GM21723 (cell line): ENCODE measurements around the gene ELMO1.

Experiments
- ATAC-seq: cut with Tn5 transposase; IDR thresholded peaks from one replicate; pipeline ENCODE4 v1.9.1; 2021; ENCODE audit warnings: mild to moderate bottlenecking, moderate library complexity; ENCODE audit not compliant: unreplicated experiment

ELMO1 gene

DNA sequence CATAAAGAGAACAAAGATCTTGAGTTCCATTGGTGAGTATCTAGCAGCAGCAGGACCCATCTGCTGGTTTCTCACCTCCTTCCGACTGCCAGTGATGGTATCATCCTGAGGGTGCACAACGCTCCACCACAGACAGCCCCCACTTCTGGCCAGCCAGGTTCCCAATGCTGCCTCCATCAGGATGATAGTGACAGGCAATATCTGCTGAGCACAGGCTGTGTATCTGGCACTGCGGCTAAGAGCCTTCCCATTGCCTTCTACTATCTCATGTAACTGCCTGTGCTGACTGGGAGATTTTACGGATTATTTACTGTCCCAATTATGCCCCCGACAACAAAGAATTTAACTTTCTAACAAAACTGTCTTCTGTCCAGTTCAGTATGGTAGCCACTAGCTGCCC, 372.0 kb downstream of the ELMO1 start:
- no peak for ATAC-seq

DNA sequence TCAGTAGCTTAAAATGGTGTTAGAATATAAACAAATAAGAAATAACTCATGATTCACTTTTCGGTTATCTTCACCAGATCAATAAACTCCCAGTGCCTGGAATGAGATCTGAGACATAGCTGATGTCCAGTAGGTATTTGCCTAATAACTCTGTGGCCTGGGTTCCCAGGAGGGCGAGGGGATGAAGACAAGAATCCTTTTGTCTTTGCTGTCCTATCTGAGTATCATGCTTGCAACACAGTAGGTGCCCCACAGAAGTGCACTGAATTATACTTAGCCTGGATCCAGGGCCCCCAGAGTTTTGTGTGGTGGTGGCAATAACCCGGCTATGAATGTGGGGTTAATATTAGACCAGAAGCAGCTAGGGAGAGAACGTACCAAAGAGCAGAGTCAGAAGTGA, 374.3 kb downstream of the ELMO1 start:
- ATAC-seq: no peak

DNA sequence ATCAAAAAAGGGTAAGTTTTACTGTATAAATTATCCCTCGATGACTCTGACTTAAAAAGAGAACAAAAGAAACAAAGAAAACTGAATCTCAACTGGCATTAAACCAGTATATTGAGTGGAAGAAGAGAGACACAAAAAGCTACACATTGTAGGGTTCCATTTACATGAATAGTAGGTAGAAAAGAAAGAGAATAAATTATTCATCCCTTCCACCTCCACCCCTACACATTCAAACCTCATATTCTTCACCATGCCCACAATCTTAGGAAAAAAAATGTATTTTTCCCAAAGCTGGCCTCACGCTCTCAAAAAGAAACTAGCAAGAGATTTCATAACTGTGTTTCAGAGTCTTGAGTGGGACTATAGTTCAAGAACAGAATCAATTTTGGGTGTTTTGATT, 377.5 kb downstream of the ELMO1 start:
- no peak for ATAC-seq

DNA sequence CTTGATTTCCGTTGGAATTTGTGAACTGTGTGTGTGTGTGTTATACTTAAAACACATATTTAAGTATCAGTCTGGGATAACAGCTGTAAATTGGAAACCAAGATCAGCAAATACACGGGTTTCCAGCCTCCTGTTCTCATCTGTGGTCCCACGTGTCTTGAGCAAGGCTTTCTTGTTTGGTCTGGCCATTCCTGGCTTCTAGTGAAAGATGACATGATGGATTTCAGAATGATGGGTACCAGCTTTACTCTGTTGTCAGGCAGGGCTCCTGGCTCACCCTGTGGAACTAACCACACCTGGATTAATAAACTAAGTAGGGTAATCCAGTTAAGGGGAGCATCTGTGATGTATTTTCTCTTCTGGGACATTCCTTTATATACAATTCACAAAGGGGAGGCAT, 378.2 kb downstream of the ELMO1 start:
- ATAC-seq: no peak

- ATAC-seq: no peak
These were observed 378.6 kb downstream of the ELMO1 start for GRCh38 chr7:37070031-37070430.

DNA sequence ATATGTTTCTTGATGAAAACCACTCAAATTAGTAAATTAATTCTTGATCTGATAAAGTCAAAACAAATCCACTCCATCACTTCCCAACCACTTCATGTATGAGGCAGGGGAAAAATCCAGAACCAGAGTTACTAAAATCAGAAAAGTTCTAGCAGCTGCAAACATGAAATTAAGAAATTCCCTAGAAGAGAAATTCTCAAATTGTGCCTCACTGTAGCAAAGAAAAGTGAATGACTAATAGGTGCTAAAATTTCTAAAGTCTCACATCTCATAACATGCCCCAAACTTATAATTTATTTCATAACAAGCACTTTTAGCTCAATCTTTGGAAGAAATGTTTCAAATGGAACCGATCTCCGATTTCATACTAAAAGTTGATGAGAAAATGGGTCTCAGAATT, 379.3 kb downstream of the ELMO1 start:
- ATAC-seq: no peak

- ATAC-seq: no peak
These were observed 379.8 kb downstream of the ELMO1 start for GRCh38 chr7:37068902-37069301.

- ATAC-seq: no peak
These were observed 380.6 kb downstream of the ELMO1 start for GRCh38 chr7:37068038-37068437.

- no peak for ATAC-seq
These were observed 382.8 kb downstream of the ELMO1 start for GRCh38 chr7:37065779-37066271.

- ATAC-seq: no peak
These were observed 386.2 kb downstream of the ELMO1 start for GRCh38 chr7:37062560-37062859.

DNA sequence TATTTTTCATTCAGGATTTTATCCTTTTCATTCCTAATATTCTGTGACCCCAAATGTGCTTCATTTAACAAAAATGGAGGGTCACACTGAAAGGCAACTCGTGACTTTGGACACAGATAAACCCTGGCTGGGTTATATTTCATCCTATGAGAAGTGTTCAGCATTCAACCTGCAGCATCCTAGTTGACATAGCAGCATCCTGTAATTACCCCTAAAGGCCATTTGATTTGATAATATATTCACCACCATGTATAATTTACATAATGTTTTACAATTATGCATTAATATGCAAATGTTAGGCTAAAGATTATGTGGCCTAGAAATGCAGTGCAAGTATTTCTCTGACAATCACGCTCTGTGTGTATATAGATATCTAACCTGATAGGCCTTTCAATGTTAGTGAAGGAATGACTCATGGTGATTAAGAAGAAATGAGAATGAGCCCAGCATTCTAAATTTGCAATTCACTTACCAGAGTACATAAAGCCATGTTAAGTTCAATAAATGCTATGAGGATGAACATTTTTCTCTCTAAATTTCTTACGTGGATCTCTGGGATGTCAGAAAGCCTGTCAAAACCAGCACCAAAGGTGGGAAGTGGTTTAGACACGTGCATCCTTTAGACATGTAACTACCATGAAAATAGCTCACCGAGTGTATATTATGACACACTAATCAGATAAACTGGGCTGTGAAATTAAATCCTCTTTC, 386.7 kb downstream of the ELMO1 start:
- no peak for ATAC-seq

GRCh38 chr7:37056234-37056912, 392.3 kb downstream of the ELMO1 start:
- no peak for ATAC-seq

DNA sequence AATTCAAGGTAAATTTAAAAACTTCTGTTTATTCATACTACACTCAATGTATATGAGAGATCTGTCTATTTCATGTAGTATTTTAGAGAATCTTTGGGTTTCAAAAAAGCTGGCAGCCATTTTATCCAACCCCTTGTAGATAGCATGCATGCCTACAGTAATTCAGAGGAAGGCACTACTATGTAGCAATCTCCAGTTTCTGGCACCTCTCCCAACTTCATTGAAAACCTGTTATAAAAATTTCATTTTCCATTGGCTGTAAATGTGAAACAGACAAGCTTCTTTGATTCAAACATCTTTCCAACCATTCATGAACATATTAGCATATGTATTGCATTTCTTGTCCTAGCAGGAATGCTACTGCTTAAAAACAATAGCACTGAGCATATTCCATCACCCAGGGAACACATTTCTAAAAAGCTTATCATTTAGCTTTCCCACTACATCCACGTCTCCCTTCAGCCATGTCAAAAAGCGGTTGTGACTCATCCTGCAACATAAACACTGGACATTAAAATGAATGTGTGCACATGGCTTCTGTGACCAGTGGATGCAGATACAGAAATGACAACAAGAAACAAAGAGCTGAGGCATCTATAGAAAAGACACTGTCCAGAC, 393.9 kb downstream of the ELMO1 start:
- ATAC-seq: no peak

DNA sequence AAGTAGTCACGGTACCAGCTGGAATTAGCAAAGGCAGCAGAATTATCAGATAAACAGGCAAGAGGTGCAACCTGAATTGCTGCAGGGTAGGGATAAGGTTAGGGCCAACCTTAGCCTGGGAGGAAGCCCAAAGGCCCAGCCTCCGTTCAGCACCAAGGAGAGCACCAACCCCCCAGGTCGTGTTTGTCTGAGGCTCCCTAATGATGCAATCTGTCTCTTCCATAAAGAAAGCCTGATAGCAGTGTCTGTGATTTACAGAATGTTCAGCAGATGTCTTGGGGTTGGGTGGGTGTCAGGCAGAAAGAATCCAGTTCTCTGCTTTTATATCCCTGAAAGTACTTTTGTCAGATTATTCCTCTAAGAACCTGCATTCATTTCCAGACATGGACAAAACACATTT, 396.0 kb downstream of the ELMO1 start:
- no peak for ATAC-seq

GRCh38 chr7:37050801-37051200, 397.9 kb downstream of the ELMO1 start:
- ATAC-seq: no peak

GRCh38 chr7:37048674-37049073, 400.0 kb downstream of the ELMO1 start:
- ATAC-seq: no peak

- ATAC-seq: no peak
These were observed 401.4 kb downstream of the ELMO1 start for GRCh38 chr7:37047260-37047659.

GRCh38 chr7:37046531-37047079, 402.1 kb downstream of the ELMO1 start:
- ATAC-seq: no peak

DNA sequence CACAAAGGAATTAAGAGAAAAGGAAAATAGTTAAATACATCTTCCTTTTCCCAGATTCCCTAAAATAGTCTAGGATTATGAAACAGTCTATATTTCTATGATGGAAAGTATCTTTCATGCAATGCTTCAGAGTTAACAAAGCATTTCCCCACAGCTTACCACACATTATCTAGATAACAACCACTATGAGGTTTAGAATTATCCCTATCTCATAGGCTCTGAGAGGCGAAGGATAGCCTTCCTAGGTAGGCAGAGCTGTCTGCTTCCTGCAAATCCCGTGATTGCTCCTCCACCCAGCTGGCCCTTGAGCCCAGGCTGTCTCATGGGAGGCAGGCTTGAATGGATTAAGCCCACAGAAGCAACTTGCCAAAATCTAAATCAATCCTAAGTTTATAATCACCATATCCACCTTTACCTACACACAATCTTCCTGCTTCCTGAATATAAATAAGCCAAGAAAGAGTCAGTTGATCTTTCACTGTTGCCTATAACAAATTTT, 402.9 kb downstream of the ELMO1 start:
- ATAC-seq: no peak

DNA sequence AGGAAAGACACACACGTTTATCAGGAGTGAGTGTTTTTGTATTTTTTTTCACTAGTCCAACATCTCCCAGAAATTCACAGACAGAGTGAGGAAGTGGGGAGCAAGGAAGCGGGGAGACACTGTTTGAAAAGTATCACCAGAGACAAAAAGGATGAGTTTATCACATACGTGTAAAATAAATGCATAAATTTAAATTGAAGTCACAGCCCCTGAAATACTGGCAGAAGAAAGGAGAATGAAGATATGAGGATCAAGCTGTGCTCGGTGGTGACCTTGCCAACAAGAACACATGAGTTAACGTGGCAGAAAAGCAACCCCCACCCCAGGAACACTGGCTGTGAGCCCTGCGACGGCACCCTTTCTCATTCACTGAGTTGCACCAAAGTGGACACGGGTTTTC, 407.2 kb downstream of the ELMO1 start:
- no peak for ATAC-seq

DNA sequence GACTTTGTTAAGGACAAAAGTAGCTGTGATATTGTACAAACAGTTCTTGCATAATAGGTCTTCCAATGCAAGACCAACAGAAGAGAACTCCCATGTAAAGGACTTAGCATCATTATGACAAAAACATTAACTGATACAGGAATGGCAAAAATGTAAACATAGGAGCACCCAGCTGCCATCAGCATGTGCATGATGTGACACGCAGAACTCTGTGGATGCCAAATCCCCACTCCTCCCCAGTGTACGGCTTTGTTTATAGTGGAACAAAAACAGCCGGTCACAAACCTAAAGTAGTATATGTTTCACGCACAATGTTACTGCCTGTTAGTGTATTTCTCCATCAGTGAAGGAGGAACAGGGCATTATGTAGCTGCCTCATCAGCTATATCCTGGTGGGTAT, 408.3 kb downstream of the ELMO1 start:
- ATAC-seq: no peak
